ENCODE data around the gene FAM81B. TPM values are rescaled to one million over a fixed set of nuclear protein-coding genes. Genes with fewer than 3 reads are reported as not detected.

The FAM81B gene
- total RNA-seq, 2 donors from 2014 or later = not detected

DNA sequence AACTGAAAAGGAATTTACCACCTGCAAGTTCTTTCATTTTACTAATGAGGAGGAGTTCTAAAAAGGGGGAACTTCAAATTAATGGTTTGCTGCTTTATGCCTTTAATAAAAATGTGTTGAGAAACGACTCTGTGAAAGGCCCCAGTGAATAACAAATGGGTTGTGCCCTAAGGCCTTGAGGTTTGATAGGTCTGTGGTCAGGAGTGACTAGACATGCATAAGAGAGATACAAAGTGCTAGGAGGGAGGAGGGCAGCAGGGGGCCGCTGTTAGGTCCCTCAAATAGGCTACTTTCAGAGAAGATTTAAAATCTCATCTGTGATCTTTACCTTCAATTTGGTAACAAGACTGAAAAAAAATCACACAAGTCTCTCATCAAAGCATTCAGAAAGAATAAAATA lies 58.3 kb downstream of the FAM81B start:
- H3K27ac Mint-ChIP-seq = no peak overlapping the region
- no peak overlapping the region for H3K4me3 Mint-ChIP-seq
- H3K27me3 Mint-ChIP-seq = peaks cover 7 to 12% of the 10 kb centered on the region in 2 donors
- no peak for ATAC-seq
- H3K9me3 Mint-ChIP-seq = no peaks in the 10 kb centered on the region
- H3K4me1 Mint-ChIP-seq (ENCODE audit: low read depth in 2 of 2) = no peaks in the 10 kb centered on the region
- DNase-seq (ENCODE audit: low spot score) = no peak
- H3K36me3 Mint-ChIP-seq = no peaks in the 10 kb centered on the region

DNA sequence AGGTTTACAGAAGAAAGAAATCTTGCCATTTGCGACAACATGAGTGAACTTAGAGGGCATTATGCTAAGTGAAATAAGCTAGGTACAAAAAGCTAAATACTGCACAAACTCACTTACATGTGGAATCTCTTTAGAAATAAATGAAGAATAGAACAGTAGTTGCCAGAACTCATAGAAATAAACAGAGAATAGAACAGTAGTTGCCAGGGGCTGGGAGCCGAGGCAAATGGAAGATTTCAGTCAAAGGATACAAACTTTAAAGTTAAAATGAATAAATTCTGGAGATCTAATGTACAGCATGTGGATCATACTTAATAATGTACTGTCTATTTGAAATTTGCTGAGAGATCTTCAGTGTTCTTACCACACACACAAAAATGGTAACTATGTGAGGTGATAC lies 63.4 kb downstream of the FAM81B start:
- H3K4me1 Mint-ChIP-seq (ENCODE audit: low read depth in 2 of 2) = no peaks in the 10 kb centered on the region
- no peak for ATAC-seq
- no peak overlapping the region for H3K4me3 Mint-ChIP-seq
- no peaks in the 10 kb centered on the region for H3K36me3 Mint-ChIP-seq
- H3K27me3 Mint-ChIP-seq = no peaks in the 10 kb centered on the region
- DNase-seq (ENCODE audit: low spot score) = no peak
- no peak overlapping the region for H3K27ac Mint-ChIP-seq
- no peaks in the 10 kb centered on the region for H3K9me3 Mint-ChIP-seq

DNA sequence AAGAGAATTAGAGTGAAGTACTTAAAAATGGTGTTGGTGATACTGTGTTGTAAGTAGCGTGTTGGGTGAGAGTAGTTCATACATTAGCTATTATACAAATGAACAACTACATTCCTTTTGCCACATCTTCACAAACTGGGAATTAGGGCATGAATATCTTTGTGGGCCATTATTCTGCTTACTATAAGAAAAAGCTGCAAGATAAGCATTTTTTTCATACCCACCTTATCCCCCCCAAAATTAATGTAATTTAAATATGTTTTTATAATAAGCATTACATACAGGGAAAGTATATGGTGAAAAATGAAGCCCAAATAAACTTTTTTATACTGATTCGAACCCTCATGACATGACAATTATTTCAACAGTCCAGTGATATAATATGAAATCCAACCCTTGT lies 69.5 kb downstream of the FAM81B start:
- Mint-ChIP-seq H3K9me3 (no peaks in the 10 kb centered on the region), H3K4me1 (ENCODE audit: low read depth in 2 of 2) (no peaks in the 10 kb centered on the region), H3K27ac (no peak overlapping the region), H3K4me3 (no peak overlapping the region), H3K36me3 (peaks cover 10% of the 10 kb centered on the region), H3K27me3 (no peaks in the 10 kb centered on the region)
- ATAC-seq (no peak), DNase-seq (ENCODE audit: low spot score) (no peak)

DNA sequence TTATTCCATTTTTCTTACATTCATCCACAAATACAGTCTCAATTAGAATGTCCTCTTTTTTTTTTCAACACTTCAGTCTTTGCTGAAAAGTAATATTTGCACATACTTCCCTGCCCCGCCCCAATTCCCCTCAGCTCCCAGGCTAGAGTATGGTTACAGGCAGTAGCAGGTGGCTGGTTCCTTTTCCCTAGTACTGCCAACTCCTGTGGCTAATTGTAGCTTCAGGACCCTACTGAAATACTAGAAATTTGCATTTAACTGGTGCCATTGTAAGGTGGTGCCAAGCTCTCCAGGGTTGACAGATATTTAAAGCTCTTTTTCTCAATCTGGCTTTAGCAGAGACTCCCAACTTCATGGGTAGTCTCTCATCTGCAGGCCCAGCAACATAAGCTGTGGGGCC lies 80.3 kb downstream of the FAM81B start:
- H3K27me3 Mint-ChIP-seq = no peaks in the 10 kb centered on the region

DNA sequence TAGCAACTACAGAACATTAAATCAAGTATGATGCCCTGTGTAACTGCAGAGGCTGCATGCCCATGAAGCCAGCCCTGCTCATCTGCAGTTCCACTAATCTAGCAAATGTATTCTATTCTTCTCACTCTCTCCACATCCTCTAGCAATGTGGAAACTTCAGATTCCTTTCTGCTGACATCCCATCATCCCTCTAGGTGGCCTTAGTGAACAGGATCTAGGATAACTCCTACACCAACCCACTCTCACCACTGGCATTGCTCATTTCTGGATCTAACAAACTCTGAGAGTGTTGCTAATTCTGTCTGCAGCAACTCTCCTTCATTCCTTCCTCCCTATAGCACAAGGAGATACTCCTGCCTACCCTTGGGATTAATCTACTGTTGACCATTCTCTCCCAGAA lies 80.8 kb downstream of the FAM81B start:
- Mint-ChIP-seq H3K4me3 (no peak overlapping the region), H3K27me3 (no peaks in the 10 kb centered on the region), H3K4me1 (ENCODE audit: low read depth in 2 of 2) (peaks cover 0 to 8% of the 10 kb centered on the region in 2 donors), H3K27ac (no peak overlapping the region), H3K9me3 (no peaks in the 10 kb centered on the region), H3K36me3 (peaks cover 8% of the 10 kb centered on the region)
- DNase-seq (ENCODE audit: low spot score) = no peak
- ATAC-seq = no peak

More for the DNA sequence above, 80.3 kb downstream of the FAM81B start:
- H3K4me1 Mint-ChIP-seq (ENCODE audit: low read depth in 2 of 2) = peaks cover 0 to 8% of the 10 kb centered on the region in 2 donors
- H3K27ac Mint-ChIP-seq = no peak overlapping the region
- no peaks in the 10 kb centered on the region for H3K9me3 Mint-ChIP-seq
- ATAC-seq = no peak
- H3K4me3 Mint-ChIP-seq = no peak overlapping the region
- no peak for DNase-seq (ENCODE audit: low spot score)
- H3K36me3 Mint-ChIP-seq = peaks cover 8% of the 10 kb centered on the region

DNA sequence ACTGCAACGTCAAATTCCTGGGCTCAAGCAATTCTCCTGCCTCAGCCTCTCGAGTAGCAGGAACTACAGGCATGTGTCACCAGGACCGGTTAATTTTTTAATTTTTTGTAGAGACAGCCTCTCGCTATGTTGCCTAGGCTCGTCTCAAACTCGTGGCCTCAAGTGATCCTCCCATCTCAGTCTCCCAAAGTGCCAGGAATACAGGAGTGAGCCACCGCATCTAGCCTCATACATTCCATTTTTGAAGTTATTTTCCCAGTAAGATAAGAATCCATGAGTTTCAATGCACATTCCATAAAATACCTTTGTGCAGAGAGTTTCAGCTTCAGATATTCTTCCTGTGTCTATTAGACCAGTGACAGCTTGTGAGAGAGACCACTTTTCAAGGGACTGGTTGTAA lies 93.3 kb downstream of the FAM81B start:
- peaks cover 37% of the 10 kb centered on the region for H3K36me3 Mint-ChIP-seq
- peaks cover 15% of the 10 kb centered on the region for H3K9me3 Mint-ChIP-seq
- DNase-seq (ENCODE audit: low spot score) = no peak
- no peak overlapping the region for H3K27ac Mint-ChIP-seq
- ATAC-seq = no peak
- no peak overlapping the region for H3K4me3 Mint-ChIP-seq
- no peaks in the 10 kb centered on the region for H3K27me3 Mint-ChIP-seq
- peaks cover 0 to 3% of the 10 kb centered on the region in 2 donors for H3K4me1 Mint-ChIP-seq (ENCODE audit: low read depth in 2 of 2)

DNA sequence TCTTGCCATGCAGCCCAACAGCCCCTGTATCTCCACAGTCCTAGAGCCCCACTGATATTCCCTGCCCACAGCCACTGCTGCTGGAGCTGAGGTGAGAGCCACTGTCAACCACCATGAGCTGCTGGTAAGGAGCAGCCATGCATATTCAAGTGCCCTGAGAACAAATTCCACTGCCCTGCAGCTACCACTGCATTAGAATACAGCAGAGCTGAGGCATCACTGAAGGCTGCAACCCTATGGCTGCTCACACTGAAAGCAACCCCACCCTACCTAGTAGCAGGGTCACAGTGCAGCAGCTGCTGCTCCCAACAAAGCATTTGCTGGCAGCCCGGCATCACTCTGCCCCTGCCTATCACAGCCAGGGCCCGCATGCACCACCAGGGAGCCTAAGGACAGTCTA lies 95.0 kb downstream of the FAM81B start:
- Mint-ChIP-seq H3K4me3 (no peak overlapping the region), H3K27me3 (no peaks in the 10 kb centered on the region), H3K9me3 (peaks cover 15% of the 10 kb centered on the region), H3K36me3 (peaks cover 37% of the 10 kb centered on the region), H3K4me1 (ENCODE audit: low read depth in 2 of 2) (peaks cover 0 to 3% of the 10 kb centered on the region in 2 donors), H3K27ac (no peak overlapping the region)
- peak in 1 of 2 donors; percentile 6 for ATAC-seq
- no peak for DNase-seq (ENCODE audit: low spot score)

DNA sequence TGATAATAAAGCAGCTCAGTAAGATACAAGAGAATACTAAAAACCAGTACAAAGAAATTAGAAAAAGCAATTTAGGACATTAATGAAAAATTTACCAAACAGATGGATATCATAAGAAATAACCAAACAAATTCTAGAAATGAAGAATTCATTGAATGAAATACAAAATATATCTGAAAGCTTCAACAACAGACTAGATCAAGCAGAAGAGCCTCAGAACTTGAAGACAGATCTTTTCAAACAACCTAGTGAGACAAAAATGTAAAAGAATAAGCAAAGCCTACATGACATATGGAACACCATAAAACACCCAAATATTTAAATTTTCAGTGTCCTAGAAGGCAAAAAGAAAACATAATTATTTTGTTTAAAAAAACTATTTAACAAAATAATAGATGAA lies 96.7 kb downstream of the FAM81B start:
- H3K36me3 Mint-ChIP-seq = peaks cover 34% of the 10 kb centered on the region
- H3K27me3 Mint-ChIP-seq = no peaks in the 10 kb centered on the region
- no peak overlapping the region for H3K4me3 Mint-ChIP-seq
- H3K4me1 Mint-ChIP-seq (ENCODE audit: low read depth in 2 of 2) = peaks cover 0 to 3% of the 10 kb centered on the region in 2 donors
- ATAC-seq (no peak), DNase-seq (ENCODE audit: low spot score) (no peak)
- H3K9me3 Mint-ChIP-seq = peaks cover 15% of the 10 kb centered on the region
- no peak overlapping the region for H3K27ac Mint-ChIP-seq

Other genes starting within 250 kb of the FAM81B start
- 10 to 100 TPM in 1 of 2 donors, 1 to 10 TPM in 1; 6.6 to 11.2 TPM for gene MCTP1, start 106.3 kb upstream of the FAM81B start, total RNA-seq
- 10 to 100 TPM; 59.3 to 64.3 TPM for gene SKIC3, start 163.6 kb downstream of the FAM81B start, total RNA-seq
- 1 to 10 TPM; 2.9 to 3.4 TPM for gene ARSK, start 163.7 kb downstream of the FAM81B start, total RNA-seq
- under 1 TPM in 1 of 2 donors, not detected in 1; 0.21 TPM for gene GPR150, start 228.7 kb downstream of the FAM81B start, total RNA-seq

Measured in natural killer cell treated with Interleukin-12 subunit alpha and Interleukin-12 subunit beta and Interleukin-15 and Interleukin-18, amount 100 ng/mL, for 72 hours (primary cell).